Jurkat, Clone E6-1 (cell line): ENCODE measurements around the gene PPT2.
"Not testable (repeated sequence)": the region's sequence is repeated elsewhere in the genome, so short reads cannot be mapped to it uniquely, and the experiment has no call there.

ENCODE experiments used
- DNase-seq: peaks from one replicate; pipeline ENCODE4 v3.0.0-alpha.2; 2011; ENCODE audit warnings: low read depth, low spot score
- H3K4me3 ChIP-seq: 2 replicates; pipeline ENCODE4 v1.5.1; 2011; ENCODE audit warnings: mild to moderate bottlenecking, low read length, control low read depth, moderate library complexity

Gene PPT2

DNA sequence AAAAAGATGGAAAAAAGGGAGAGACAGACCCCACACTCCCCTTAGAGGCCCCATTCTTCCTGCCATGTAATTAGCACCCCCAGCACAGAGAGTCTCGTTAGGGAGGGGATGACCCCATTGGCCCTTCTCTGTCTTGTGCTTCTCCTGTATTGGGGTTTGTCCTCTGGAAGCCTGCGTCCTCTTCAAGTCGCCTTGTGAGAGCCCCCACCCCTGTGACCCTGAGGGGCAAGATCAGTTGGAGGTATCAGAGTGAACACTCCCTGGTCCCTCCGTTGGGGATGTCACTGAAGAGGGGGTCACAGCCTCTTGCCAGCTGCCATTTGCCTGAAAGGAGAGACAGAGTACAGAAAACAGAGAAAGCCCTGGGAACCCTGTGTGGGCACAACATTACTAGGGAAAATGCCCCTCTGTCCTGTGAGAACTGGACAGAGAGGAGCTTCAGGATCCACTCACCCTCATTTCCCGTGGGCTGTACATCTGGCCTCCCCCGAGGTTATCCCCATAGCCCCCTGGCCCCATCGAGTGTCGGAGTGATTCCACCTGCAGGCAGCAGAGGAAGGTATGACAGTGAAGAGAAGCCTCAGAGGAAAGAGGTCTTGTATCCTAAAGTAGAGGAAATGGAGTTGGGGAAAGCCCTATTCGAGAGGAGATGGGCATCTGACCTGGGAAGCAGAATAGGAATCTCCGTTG, 32.4 kb downstream of the PPT2 start:
- not testable (repeated sequence) for H3K4me3 ChIP-seq, DNase-seq

DNA sequence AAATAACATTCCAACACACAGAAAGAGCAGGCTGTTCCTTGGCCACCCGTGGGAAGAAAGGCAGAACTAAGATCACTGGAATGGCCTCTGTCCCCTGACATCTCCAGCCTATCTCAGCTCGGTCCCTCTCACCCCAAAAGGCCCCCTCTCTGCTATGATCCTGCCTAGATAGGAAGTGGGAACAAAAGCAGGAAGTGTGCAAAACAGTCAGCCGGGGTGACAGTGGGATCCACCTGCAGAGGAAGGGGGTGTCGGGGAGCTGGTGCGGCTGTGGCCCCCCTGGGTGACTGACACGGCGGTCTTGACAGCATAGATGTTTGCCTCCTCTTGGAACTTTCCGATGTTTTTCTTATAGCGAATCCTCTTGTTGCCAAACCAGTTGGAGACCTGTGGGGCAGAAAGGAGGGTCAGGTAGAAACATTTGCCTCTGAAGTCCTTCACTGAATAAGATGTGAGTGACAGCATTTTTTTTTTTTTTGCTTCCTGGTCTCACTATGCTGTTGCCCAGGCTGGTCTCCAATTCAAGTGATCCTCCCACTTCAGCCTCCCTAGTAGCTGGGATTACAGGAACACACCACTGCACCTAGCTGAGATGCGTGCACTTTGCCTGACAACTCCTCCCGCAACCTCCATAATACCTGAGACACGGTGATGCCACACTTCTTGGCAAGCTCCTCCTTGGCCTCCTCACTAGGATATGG, 33.2 kb downstream of the PPT2 start:
- DNase-seq, result no peak
- no peak overlapping the region for H3K4me3 ChIP-seq

DNA sequence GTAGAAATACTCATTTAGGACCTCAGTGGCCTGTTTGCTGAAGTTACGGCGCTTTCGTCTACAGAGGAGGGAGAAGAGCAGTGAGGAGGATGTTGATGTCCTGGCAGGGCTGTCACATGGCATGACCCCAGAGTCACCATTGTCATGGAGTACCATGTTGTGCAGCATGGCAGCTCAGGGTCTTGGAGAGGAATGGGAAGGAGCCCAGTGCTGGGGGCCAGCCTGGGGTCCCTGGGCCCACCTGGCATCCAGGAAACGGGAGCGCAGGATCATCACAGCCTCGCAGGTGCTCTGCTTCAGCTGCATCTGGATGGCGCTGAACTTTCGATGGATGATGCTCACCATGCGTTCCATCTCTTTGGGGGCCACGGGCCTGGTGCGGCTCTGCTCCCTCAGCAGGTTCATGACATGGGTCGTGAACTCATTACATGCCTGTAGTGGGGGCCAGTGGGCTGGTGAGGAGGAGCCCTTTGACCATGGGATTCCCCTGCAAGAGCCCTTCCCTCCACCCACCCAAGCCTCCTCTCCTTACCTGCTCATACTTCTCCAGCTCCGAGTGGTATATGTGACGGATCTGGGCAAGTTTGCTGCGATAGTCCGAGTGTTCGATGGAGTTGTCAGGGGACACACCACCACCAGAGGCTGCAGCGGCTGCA, 33.9 kb downstream of the PPT2 start:
- not testable (repeated sequence) for H3K4me3 ChIP-seq, DNase-seq

DNA sequence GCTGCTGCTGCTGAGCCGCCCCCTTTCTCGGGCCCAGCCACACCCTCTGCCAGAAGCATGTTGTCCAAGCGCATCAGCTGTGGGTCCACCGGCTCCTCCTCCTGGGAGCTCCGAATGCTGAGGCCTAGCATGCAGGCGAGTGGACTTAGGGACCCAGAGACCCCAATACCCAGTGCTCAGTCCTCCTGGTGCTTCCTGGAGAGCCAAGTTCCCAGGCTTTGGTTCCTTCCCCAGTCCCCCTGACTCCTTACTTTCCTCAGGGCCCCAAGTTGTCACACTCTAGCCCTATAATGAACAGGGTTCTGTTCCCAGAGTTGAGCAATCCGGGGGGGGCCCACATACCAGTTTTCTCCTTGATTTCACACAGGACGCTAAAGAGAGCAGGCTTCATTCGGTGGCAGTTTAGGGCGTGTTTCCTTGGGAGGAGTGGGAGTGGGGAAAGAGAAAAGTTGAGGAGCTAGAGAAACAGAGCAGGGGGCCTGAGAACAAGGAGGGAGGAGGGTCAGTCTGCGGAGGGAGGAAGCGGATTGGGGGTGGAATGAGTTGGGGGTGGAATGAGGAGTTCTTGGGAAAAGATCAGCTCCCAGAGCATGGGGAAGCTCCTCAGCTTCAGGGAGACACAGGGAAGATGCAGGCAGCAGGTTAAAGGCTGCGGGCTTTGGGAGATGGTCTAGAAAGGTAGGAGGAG, 34.6 kb downstream of the PPT2 start:
- DNase-seq, result no peak
- H3K4me3 ChIP-seq, result peak overlapping the region; percentile 64

DNA sequence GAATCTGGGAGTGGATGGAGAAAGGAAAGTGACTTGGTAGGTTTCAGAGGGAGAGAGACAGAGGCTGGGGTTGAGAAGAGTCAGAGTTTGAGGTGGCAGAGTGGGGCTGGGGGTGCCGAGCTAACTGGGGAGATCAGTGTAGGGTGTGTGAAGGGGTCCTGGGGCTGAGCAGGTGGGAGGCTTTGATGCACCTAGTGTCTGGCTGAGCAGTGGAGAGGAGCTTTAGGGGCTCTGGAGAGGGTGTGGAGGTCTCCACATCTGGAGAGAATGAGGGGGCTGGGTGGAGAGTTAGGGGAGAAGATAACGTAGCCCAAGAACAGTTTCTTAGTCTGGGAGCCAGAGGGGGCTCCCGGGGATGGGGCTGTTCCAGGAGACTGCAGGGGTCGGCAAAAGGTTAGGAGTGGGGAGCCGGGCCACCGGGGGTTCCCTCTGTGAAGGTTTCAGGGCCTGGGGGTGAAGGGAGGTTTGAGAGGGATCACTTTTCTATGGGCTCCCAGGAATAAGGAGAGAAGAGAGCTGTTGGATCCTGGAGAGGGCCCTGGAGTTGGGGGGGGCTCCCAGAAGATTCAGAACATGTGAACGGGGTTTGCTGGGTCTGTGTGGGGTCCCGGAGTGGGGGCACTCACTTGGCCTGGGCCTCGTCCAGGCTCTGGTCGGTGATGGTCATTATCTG, 35.3 kb downstream of the PPT2 start:
- peak overlapping the region; percentile 64 for H3K4me3 ChIP-seq
- no peak for DNase-seq

DNA sequence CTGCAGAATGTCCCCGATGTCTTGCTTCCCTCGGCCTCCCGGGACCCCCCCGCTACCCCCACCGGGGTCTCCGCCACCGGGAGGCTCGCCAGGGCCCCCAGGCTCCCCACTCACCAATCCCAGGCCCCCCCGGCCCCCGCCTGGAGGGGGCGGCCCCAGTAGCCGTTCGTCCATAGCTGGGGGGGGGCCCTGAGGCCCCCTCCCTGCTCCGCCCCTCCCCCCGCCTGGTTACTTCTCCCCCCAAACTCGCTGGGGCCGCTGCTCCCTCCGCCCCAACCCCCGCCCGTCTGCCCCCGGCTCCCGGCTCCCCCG, 35.8 kb downstream of the PPT2 start:
- H3K4me3 ChIP-seq, result peak overlapping the region; percentile 64
- DNase-seq, result no peak

DNA sequence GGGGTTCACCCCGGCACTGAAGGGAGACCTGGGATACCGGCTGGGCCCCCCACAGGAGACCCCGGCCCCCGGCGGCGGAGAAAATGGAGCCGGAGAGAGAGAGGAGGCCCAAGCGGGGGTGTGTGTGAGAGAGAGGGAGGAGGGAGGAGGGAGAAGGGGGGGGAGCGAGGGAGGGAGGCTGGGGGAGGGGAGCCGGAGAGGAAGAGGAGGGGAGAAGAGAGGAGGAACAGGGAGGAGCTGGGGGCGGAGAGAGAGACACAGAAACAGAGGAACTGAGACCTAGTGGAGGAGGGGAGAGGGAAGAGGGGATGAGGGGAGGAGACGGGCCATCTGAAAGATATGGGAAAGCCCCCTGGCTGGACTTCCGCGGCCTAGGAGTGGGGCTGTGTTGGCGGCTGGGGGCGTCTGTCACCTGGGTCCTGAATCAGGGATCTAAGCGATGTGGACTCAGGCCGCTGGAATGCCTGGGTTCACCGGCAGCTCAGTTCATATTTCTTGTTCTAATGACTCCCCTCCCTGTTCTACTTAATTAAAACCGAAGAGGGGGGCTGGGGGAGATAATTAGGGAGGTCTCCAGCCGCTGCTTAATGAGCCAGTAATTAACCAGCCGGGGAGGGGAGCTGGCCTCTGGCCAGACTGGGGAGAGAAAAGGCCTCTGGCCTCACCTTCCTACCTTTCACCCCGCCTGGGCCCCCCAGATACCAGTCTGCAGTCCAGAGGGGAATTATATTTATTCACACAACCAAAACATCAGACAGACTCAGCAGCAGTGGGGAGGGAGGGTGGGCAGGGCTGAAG, 36.3 kb downstream of the PPT2 start, which contains the start of gene PBX2:
Gene PBX2 (minus strand): TSS at position 149 of the 798 bp plus-strand sequence. CDS start 287 bp downstream, outside the sequence.
- peak within 1 kb of the TSS; percentile 64 for H3K4me3 ChIP-seq
- DNase-seq, result peak; percentile 90

DNA sequence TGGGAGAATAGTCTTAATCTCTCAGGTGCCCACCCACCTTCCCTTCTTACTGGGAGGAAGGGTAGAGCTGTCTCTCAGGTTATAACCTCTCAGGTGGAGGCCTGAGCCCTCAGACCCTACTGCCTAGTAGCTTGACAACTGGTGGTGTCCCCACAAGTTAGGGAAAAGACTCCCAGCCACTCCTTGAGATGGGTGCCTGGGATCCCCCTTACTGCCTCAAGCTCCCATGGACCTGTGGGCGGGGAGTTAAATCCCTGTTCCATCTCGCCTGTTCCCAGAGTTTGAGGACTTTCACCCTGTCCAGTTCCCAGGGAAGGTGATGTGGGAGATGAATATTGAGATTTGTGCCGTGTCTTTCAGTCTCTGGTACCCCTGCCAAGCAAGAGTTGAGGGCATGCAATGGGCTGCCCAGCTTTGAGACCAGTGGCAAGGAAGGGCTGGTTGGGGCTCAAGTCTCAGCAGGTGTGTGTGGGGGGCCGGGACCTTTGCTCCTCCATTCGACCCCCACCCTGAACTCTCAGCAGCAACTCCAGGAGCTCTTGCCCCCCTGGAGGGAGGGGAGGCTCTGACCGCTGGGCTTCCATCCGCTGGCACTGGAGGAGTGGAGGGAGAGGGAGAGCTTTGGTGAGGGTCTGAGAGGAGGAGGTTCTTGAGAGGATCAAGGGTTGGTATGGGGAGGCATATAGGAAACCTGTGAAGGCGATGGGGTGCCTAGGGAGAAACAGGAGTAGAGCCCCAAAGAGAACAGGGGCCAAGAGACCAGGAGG, 37.2 kb downstream of the PPT2 start:
- DNase-seq, result no peak
- peak overlapping the region; percentile 62 for H3K4me3 ChIP-seq

DNA sequence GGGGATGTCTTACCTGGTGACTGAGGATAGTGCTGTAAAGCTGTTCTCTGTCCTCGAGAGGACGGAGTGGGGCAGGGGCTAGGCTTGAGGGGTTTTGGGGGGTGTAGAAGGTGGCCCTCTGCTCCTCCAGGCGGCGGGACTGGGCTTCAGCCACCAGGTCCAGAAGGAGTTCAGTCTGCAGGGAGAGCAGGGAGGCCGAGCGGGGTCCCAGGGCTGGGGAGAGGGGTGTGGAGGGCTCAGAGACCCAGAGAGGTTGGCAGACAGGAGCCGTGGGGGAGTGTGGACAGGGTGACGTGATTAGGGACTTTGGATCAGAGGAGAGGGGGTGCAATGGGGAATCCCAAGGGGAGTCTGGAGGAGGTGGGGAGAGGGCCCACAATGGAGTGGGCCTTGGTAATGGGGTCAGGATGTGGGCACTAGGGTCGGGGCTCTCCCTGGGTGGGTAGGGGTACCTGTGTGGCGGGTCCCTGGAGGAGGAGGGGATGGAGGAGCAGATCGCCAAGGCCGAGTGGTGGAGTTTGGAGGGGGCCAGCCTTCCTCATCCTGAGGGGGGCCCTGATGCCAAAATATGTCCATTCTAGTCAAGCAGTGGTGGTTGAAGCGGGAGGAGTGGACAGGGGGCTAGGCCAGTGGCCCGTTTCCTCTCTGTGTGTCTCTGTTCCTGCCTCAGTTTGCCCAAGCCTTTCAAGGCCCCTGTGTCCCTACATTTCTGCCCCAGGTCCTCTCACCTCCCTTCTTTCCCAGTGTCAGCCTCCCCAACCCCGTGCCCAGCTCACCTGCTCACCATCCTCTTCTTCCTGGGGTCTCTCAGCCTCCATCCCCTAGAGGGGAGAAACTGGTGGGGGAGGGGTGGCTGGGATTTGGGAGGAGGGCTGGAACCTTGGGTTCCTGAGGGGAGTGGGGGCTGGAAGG, 38.0 kb downstream of the PPT2 start:
- DNase-seq, result no peak
- H3K4me3 ChIP-seq, result peak overlapping the region; percentile 62

DNA sequence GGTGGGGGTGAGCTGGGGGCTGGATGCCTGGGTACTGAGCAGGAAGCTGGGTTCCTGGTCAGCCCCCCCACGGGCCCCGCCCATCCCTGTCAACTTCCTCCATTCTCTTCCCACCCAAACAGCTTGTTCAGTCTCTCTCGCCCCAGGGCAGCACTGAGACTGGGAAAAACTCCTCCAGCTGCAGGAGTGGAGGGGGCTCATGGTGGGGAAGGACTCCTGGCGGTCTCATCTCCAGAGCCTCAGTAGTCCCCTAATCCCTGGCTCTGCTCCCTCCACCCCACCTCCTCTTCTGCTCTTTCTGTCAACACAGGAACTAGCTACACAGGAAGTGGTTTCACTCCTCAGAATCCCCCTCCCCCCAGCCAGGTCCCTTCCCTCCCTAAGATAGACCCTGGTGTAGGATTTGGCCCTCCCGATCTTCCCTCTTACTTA, 38.7 kb downstream of the PPT2 start, which contains the start of gene GPSM3:
Gene GPSM3 (minus strand): TSS at position 36 of the 432 bp plus-strand sequence. CDS start 130 bp downstream, outside the sequence.
- DNase-seq, result peak; percentile 87
- peak within 1 kb of the TSS; percentile 62 for H3K4me3 ChIP-seq

DNA sequence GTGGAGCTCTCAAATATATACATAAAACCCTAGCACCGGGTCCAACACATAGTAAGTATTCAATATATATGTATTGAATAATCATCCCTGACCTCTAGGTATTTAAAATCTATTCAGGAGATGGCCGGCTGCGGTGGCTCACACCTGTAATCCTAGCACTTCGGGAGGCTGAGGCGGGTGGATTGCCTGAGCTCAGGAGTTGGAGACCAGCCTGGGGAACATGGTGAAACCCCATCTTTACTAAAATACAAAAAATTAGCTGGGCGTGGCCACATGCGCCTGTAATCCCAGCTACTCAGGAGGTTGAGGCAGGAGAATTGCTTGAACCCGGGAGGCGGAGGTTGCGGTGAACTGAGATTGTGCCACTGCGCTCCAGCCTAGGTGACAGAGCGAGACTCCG, 39.2 kb downstream of the PPT2 start:
- H3K4me3 ChIP-seq, result peak overlapping the region; percentile 62

DNA sequence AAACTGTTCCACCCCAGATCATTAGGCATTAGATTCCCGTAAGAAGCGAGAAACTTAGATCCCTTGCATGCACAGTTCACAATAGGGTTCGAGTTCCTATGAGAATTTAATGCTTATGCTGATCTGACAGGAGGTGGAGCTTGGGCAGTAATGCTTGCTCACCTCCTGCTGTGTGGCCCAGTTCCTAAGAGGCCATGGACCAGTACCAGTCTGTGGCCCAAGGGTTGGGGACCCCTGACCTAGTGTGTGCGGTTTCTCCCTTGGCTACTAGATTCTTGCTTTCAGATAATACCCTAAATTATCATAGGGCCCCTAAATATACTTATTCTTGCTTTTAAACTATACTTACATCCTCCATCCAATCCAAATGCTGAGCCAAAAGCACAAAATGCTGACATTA, 40.4 kb downstream of the PPT2 start:
- no peak for DNase-seq
- peak overlapping the region; percentile 98; the same call in 1 of the 2 replicates for H3K4me3 ChIP-seq

More for the DNA sequence above, 39.2 kb downstream of the PPT2 start:
- not testable (repeated sequence) for DNase-seq

DNA sequence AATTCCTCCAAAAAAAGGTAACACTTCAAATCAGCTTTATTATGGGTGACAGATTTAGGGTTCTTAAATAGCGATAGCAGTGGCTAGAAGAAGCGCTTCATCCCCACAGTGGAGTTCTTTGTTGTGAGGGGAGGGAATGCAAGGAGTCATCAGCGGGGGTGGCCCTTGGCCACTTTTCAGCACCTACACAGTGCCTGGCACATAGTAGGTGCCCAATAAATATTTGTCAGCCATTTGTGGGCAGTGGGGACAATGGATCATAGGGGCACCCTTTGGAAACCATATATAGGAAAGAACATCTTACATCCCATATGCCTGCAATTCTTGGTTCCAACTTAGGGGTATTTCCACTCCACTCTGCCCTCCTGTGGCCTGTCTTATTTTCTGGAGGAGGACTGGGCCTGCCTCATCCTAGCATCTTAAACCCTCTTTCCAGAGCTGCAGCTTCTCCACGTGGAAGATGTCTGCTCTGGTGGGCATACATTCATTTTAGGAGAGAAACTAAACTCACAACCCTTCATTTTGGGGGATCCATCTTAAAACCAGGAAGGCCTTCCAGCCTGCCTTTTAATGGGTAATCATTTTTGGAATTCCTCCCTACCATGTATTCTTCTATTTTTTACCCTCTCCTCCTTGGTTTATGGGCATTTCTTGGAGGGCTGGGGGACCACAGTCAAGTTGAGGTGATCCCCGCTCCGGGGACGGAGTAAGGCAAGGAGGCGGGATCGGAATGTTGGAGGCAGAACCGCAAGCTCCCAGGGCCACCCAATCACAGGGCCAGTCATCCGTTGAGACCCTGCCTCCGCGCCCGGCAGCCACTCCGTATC, 41.1 kb downstream of the PPT2 start:
- DNase-seq, result peak; percentile 68
- peak overlapping the region; percentile 98 for H3K4me3 ChIP-seq

DNA sequence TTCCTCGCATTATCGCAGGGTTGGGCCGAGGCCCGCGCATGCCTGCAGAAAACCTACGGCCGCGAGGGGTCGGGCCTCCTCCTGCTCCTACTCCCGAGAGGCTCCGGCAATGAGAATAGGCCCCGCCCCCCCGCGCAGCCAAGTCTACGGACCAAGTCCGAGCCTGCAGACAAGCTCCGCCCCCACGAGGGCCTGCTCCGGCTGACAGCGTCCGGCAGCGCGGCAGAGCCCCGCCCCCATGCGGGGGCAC, 41.6 kb downstream of the PPT2 start:
- H3K4me3 ChIP-seq, result peak overlapping the region; percentile 98
- DNase-seq, result peak; percentile 98

DNA sequence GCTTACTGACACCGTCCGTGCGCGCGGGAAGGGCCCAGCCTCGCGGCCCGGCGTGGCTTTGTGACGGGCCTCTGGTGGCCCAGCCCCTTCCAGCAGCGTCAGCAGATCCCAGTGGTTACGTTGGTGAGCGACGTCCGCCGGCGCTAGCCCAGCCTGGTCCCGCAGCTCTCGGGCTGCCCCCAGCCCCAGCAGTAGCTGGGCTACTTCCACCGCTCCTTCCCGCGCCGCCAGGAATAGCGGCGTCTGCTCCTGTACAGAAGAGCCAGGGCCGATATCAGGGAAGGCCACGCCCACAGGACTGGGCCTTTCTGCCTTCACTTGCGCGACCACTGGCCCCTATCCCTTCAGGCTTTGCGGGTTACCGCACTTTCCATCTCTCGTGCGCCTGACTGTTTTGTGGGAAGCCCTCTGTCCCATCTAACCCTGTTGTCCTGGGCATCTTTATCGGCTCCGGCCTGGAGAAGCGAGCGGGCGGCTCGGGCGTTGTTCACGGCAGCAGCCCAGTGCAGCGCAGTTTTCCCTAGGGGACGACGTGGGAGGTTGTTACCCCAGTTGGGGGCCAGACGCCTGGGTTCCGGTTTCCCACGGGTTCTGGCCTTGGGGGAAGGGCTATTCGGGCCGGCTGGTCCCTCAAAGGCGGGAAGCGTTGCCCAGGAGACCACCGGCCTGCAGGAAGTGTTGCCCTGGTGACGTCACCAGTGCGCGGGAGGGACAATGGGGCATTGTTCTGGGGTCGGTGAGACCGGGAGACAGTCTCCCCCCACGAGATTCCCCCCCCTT, 42.2 kb downstream of the PPT2 start:
- no peak for DNase-seq

More for the DNA sequence above, 42.2 kb downstream of the PPT2 start:
- peak overlapping the region; percentile 98 for H3K4me3 ChIP-seq
